G401 (cell line): ENCODE data around the gene DPYD. TPM values are rescaled to one million over a fixed set of nuclear protein-coding genes. Genes with fewer than 3 reads are reported as not detected.

Experiments
- DNase-seq: peaks from one replicate; pipeline ENCODE4 v3.0.0-alpha.2; 2015; ENCODE audit warnings: low spot score
- in situ Hi-C: cut with HindIII; loops from 2 replicates; pipeline ENCODE4 v1.10.0; 2016; ENCODE audit warnings: low sequenced_read_pairs, mixed read lengths
- total RNA-seq: library from RNA; depleted of rRNA; stranded (reverse); fragments of >200 nt; shearing (Covaris generic); gene quantifications from 2 replicates; pipeline ENCODE4 v1.2.3, GENCODE V29; 2014

DPYD gene
- total RNA-seq, 1 experiment from 2014 or later: not detected

DNA sequence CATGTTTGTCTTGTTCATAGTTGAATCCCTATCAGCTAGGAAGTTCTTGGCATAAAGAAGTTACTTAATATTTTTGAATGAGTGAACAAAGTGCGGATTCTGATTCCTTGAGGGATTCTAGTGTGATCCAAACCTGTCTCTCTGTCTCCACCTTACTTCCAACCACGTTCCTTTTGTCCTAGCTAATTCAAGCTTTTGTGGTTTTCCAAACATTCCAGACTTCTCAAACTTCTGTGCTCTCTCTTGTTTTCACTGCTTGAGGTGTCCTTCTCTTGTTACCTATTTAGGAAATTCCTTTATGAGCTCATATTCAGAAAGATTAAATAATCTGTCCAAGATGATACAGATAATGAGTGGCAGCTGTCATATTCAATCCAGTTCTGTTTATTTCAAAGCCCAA is 846.1 kb downstream of the DPYD start:
- DNase-seq: no peak
- in situ Hi-C loops: no loop called here

DNA sequence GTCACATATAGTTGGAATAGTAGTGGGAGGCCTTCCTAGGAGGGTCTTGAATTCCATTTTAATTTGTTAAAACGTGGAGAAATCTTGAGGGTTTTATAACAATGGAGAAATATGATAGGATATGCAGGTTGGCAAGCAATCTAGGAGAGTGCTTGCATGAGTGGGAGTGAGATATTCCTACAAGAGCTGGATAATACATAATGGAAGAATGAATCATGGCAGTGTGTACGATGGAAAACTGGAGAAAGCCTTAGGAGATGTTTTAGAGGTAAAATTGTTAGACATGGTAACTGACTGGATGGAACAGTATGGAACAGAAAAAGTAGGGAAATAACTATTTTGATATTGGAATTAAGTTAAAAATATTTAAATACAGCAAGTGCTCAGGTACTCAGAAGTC is 846.9 kb downstream of the DPYD start:
- no peak for DNase-seq
- in situ Hi-C loops: no loop called here

DNA sequence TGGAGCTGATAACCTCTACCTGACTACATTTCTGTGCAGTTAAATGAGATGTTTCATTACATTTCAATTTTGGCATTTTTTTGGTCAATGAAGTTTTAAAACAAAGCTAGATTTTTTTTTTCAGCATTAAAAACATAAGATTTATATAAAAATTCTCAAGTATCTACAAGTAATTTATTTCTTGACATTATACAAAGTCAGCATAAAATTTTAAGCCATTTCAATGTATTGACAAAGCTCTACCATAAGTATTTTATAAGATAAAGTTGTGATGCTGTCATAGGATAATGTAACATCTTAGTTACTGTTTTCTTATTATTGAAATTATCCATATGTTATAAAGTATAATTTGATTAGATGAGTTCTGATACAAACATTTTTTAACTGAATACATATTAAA is 847.7 kb downstream of the DPYD start:
- in situ Hi-C loops: no loop called here
- DNase-seq: no peak

DNA sequence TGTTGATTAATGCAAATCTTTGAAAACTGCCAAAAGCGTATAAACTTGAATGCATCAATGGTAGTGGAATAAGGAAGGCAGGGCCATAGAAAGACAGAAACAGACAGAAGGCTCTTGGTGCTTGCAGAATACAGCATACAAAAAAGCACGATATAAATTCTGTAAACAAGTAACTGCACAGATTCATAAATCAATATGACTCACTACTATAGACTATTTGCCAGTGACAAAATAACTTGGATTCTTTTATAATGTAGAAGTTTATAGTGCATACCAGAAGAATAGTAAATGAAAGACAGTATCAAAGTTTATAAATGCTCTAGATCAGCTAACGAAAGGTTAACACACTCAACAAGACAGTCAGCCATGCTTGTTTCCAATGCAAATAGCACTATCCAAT is 849.7 kb downstream of the DPYD start:
- no peak for DNase-seq
- in situ Hi-C loops: no loop called here

DNA sequence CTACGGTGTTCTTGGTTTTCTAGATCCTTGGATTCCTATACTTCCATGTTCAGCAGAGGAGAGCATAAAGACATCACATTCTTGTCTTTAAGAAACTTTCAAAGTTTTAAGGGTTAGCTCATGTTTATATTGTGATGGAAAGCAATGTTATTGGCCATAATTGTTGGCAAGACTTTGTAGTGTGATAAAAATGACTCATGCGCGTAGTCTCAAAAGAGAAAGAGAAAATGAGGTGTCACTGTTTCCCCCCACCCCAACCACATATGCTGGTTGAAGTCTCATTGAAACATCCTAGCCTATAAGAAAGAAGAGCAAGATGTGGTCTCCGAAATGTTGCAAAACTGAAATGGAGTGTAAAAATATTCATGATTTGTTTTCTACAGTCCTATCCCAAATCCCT is 850.5 kb downstream of the DPYD start:
- in situ Hi-C loops: no loop called here
- DNase-seq: no peak

DNA sequence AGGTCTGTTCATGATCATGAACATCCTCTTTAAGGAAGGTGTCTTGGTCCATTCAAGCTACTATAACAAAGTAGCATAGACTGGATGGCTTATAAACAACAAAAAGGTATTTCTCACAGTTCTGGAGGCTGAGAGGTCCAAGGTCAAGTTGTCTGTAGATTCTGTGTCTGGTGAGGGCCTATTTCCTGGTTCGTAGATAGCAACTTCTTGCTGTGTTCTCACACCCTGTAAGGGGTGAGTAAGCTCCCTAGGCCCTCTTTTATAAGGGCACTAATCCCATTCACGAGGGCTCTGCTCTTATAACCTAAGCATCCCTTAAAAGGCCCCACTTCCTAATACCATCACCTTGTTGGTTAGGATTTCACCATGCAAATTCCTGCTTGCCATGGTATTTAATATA is 851.5 kb downstream of the DPYD start:
- in situ Hi-C loops: no loop called here
- no peak for DNase-seq

DNA sequence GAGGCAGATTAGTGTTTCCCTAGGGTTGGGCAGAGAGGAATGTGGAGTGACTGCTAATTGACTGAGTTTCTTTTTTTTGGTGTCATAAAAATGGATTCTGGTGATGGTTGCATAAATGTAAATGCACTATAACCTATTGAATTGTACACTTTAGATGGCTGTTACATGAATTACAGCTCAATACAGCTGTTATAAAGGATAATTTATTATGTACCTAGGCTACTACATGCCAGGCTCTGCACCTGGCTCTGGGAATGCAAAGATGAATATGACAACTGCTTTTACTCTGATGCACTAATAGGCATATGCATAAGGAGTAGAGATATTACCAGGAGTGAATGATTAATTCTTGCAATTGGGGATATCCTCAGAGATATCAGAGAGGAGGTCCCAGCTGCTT is 854.0 kb downstream of the DPYD start:
- in situ Hi-C loops: no loop called here
- DNase-seq: no peak

DNA sequence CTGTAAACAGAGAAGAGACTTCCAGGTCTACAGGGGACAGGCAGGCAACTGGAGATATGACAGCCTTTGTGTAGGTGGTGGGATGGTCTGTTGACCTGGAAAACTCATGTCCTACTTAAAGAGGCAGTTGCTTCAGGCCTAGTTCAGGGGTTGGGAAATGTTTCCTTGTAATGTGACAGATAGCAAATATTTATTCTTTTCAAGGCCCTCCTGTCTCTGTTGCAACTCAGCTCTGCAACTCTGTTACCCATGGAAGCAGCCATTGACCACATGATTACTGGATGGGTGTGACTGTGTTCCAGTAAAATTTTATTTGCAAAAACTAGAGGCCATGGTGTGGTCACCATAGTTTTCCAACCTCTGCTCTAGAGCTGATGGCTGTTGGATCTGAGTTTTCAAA is 857.3 kb downstream of the DPYD start:
- no peak for DNase-seq
- in situ Hi-C loops: no loop called here

DNA sequence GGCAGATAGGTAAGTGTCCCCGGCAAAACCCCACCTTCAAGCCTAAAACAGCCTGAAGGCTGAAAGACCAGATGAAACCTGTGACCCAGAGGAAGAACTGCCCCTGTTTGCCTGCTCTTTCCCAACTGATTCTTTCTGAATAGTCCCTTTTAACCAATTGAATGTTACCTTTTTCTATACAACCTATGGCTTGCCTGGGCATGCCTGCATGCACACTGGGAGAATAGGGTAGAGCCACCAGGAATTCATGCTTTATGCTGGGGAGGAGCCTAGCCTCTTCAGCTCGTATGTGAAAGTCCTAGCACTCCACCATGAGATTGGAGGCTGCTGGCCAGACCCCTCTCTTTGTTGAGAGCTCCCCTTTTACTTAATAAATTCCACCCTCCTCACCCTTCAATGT is 859.2 kb downstream of the DPYD start:
- in situ Hi-C loops: no loop called here

DNA sequence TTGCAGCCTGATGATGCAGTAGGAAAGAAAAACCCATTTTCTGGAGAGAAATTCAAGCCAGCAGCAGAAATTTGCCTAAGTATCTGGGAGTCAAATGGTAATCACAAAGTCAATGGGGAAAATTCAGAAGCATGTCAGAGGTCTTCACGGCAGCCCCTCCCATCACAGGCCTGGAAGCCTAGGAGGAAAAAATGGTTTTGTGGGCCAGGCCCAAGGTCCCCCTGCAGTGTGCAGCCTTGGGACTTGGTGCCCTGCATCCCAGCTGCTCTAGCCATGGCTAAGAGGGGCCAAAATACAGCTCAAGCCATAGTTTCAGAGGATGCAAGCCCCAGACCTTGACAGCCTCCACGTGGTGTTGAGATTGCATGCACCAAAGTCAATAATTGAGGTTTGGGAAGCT is 864.4 kb downstream of the DPYD start:
- DNase-seq: no peak
- in situ Hi-C loops: no loop called here

More for the DNA sequence above, 859.2 kb downstream of the DPYD start:
- no peak for DNase-seq

DNA sequence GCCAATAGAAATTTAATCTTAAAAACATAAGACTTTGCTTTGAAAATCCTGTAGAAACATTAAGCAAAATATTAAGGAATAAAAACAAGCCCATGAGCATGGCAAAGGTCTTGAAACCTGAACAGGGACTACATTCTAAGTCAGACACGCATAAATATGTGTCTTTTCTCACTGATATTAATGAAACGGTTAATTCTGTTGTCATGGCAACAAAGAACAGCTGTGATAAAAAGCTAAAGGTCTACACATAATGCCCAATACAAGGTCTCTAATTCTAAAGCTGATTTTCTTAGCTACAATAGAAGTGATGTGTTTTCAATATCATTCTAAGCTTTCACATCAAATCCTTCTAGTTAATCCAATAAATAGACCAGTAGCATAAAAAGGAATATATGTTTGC is 867.6 kb downstream of the DPYD start:
- in situ Hi-C loops: no loop called here
- no peak for DNase-seq

DNA sequence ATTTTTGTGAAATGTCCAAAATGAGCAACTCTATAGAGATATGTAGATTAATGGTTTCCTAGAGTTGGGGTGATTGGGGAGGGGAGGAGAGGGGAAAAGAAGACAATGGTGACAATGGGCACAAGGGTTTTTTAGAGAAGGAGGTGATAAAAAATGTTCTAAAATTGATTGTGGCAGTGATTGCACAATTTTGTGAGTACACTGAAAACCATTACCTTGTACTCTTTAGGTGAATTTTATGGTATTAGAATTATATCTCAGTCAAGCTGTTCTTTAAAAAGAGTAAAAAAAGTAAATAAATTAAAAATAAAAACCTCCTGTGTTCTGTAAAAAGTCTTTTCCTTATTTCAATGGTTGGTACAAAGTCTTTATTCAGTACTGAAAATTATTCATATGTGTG is 869.0 kb downstream of the DPYD start:
- DNase-seq: no peak
- in situ Hi-C loops: no loop called here

DNA sequence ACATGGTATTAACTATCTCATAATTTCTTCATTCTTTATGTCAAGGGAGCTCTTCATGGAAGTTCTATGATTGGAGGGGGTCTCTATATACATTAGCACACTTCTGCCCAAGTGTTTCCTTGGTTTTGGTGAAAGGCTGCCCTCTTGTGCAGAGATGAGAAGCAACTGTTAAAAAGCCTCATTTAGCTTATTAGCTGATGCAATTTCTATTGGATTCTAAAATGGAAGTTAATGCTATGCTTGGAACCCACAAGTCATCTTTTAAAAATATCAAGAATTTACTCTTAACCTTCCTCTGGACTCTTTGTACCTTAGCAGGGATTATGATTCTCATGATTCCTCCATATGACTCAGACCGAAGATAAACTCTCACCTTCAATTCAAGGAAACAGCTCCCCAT is 870.3 kb downstream of the DPYD start:
- DNase-seq: no peak
- in situ Hi-C loops: no loop called here

DNA sequence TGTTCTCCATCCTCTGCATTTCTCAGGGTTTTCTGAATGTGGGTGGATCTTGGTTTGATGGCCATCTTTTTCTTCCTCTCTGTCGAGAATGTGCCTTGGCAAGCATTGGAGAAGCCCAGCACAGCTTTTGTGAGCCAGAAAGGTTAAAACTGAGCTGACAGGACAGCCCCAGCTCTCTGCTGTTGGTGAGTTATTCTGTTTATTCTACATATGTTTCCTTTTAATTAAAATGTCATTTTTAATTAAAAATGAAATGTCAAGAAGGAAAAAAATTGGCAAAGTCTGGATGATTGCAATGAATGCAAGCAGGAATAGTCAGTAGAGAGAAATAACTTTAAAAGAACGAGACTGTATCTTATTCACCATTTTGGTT is 873.4 kb downstream of the DPYD start:
- DNase-seq: no peak
- in situ Hi-C loops: no loop called here

DNA sequence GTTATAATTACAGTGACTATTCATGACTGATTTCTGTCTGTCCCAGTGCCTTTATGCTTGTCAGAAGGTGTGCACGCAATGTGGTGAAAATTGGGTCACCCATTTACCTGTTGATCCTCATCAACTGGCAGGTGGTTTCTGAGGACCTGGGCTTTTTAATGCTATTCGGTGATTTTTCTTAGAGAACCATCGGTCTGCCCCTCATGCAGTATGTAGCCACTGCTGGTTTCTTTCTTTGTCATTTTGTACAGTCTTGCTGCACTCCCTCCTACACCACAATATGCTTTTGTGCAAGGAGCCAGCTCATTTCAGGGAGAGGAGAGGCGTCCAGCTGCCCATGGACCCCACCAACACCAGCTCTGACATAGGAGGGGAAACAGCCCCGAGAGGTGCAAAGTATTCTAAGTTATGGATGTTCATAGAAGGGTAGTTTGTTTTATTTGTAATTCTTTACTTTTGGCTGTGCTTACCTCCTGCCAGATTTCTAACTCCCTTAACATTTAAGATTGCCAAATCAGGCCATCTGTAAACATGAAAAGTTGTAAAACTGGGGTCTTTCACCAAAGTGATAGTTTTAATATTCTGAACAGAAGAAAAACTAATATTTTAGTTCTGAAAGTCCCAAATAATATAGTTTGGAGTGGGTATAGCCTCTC is 873.9 kb downstream of the DPYD start:
- in situ Hi-C loops: no loop called here

DNA sequence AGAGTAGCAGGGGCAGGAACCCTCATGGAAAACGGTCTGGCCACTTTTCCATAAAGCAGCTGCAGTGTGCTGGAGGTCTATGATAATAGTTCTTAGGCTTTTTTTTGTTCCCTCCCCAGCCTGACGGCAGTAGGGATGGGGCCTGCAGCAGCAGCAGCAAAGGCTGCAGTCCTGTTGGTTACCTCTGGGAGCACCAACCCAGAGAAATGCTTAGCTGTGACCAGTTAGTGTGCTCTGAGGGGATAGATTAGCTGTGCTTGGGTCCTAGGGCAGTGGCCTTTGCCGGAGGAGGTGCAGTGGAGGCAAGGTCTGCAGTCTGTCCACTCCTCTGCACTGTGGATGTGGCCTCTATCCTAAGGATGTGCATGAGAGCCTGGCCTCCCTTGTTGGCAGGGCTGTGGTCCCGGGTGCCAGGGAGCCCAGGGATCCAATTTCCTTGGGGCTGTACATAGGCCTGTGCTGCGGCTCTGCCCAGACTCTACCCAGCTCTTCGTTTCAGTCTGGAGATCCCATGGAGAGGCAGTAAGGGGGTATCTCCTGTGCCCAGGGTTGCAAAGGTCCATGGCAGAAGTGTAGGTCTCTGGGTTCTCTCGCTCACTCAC is 876.6 kb downstream of the DPYD start:
- DNase-seq: no peak
- in situ Hi-C loops: no loop called here

More for the DNA sequence above, 873.9 kb downstream of the DPYD start:
- DNase-seq: no peak

DNA sequence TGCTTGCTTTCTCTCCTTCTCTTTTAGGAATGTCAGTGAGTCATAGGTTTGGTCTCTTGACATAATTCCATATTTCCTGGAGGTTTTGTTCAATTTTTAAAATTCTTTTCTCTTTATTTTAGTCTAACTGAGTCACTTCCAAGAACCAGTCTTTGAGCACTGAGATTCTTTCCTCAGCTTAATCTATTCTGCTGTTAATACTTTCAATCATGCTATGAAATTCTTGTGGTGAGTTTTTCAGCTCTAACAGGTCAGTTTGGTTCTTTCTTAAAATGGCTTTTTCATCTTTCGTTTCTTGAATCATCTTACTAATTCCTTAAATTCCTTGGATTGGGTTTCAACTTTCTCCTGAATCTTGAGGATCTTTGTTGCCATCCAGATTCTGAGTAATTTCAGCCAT is 878.3 kb downstream of the DPYD start:
- DNase-seq: no peak
- in situ Hi-C loops: no loop called here

DNA sequence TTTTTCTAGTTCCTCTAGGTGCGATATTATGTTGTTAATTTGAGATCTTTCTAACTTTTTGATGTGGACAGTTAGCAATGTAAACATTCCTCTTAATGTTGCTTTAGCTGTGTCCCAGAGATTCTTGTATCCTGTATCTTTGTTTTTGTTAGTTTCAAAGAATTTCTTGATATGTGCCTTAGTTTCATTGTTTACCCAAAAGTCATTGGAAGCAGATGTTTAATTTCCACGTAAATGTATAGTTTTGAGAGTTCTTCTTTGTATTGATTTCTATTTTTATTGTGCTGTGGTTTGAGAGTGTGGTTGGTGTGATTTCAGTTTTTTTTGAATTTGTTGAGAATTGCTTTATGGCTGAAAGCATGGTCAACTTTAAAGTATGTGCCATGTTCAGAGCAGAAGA is 879.8 kb downstream of the DPYD start:
- no peak for DNase-seq

DNA sequence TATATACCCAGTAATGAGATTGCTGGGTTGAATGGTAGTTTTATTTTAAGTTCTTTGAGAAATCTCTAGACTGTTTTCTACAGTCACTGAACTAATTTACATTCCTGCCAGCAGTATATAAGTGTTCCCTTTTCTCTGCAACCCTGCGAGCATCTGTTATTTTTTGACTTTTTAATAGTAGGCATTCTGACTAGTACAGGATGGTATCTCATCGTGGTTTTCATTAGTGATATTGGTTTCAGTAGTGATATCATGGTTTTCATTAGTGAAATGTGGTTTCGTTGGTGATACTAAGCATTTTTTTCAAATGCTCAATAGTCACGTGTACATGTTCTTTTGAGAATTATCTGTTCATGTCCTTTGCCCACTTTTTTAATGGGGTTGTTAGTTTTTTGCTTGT is 882.4 kb downstream of the DPYD start:
- in situ Hi-C loops: no loop called here

More for the DNA sequence above, 879.8 kb downstream of the DPYD start:
- in situ Hi-C loops: no loop called here

DNA sequence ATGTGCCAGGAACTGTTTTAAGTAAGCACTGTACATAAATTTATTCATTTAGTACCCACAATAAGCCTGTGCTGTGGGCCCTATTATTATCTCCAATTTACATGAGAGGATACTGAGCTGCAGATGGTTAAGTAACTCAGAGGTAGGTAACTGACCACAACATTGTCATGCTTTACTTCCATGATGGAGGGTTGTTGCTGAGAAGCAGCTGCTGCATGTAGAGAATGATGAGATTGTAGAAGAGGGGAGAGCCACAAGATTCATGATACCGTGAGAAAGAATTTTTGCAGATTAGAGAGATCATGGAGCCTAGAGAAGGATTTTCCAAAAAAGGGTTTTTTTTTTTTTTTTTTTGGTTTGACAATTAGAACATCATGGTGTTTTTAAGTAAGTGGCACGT is 886.2 kb downstream of the DPYD start:
- DNase-seq: no peak
- in situ Hi-C loops: no loop called here

More for the DNA sequence above, 882.4 kb downstream of the DPYD start:
- DNase-seq: no peak

DNA sequence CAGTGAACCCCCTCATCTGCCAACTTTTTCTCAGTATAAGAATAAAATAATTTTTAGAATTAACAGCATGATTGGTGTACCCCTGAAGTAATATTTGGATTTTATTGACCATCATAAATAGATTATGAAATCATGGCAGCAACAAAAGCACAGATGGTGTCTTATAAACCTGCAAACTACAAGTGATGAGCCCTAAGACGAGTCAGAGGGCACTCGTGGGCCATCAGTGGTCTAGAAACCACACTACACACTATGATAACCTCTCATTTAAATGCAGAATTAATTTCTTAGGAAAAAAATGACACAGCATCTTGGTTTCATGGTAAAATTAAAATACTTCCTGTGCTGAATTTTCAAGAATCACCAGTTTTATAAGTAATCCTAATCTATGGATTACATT is 886.9 kb downstream of the DPYD start:
- in situ Hi-C loops: no loop called here
- DNase-seq: no peak
